Activated naive CD4-positive, alpha-beta T cell treated with anti-CD3 and anti-CD28 coated beads, Interleukin-2, amount 50 U/mL, for 16 hours (primary cell): ENCODE measurements around the gene CYP2S1.

ENCODE experiments used
- DNase-seq: peaks from one replicate; pipeline ENCODE4 v3.0.0-alpha.2; 2020

Gene CYP2S1

DNA sequence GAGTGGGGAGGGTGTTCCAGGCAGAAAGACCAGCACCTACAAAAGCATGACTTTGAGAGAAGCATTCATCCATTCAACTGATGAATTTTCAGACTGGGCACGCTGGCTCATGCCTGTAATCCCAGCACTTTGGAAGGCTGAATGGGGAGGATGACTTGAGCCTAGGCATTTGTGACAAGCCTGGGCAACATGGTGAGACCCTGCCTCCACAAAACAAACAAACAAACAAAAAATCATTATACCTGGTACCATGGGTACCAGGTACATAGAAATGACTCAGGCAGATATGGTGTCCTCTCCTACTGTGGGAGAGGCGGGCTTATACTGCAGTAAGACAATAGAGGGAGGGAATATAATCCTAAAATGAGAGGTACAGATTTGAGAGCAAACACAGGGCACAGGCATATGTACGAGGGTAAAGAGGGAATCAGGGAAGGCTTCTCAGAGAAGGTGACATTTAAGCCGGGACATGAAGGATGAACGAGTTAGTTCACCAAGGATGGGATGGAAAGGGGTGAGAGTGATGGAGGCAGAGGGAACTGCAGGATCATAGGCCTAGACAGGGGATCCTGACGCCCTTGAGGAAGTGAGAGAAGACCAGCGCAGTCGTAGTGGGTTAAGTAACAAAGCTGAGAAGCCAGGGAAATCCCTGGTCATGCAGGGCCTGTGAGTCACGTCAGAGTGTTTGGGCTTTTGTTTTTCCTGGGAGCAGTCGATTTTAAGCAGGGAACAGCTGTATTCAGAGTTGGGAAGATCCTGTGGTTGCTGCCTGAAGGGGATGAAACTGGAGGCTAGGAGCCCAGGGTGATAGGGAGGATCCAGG, 2.9 kb downstream of the CYP2S1 start:
- no peak for DNase-seq

DNA sequence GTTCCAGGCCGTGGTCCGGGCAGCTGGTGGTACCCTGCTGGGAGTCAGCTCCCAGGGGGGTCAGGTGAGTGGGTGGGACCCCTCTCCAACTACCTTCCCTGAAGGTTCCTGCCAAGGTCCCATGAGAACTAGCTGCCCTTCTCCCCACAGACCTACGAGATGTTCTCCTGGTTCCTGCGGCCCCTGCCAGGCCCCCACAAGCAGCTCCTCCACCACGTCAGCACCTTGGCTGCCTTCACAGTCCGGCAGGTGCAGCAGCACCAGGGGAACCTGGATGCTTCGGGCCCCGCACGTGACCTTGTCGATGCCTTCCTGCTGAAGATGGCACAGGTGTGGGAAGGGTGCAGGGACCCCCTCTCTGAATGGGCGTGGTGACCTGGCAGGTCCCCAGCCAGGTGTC, 5.5 kb downstream of the CYP2S1 start:
- no peak for DNase-seq

DNA sequence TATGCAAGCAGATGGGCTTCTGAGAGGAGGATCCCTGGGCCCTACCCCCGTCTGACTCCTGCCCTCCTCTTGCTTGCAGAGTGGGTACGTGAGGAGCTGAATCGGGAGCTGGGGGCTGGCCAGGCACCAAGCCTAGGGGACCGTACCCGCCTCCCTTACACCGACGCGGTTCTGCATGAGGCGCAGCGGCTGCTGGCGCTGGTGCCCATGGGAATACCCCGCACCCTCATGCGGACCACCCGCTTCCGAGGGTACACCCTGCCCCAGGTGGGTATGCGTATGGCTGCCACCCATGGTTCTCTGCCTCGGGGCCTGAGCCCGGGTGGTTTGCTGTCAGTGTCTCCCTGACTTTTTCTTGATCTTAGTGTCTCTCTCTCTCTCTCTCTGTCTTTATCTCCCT, 10.4 kb downstream of the CYP2S1 start:
- DNase-seq: no peak

DNA sequence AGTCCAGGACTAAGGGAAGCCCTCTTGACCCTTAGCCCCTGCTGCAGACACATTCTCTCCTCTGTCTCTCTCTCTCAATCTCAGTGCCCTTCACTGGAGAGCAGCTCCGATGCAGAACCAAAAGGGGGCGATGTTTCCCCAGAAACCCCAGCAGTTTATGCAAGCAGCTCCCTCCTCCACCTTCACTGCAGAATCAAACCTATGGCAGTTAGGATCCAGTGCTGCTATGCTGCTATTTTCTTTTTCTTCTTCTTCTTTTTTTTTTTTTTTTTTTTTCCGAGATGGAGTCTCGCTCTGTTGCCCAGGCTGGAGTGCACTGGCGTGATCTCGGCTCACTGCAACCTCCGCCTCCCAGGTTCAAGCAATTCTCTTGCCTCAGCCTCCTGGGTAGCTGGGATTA, 11.3 kb downstream of the CYP2S1 start:
- DNase-seq: peak; percentile 83

DNA sequence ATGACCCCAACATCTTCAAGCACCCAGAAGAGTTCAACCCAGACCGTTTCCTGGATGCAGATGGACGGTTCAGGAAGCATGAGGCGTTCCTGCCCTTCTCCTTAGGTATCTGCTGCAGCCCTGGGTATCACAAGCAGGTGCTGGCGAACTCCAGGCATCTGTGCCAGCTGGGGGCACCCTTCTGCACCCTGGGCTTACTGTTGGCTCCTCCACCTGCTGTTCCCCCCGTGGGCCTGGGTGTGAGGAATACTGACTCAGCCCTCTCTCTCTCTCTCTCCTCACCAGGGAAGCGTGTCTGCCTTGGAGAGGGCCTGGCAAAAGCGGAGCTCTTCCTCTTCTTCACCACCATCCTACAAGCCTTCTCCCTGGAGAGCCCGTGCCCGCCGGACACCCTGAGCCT, 13.0 kb downstream of the CYP2S1 start:
- no peak for DNase-seq

DNA sequence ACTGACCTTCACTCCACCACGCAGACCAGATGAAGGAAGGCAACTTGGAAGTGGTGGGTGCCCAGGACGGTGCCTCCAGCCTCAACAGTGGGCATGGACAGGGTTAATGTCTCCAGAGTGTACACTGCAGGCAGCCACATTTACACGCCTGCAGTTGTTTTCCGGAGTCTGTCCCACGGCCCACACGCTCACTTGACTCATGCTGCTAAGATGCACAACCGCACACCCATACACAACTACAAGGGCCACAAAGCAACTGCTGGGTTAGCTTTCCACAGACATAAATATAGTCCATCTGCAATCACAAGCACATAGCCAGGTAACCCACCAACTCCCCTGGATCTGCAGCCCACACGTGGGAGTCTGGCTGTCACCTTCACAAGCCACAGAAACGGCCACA, 13.4 kb downstream of the CYP2S1 start:
- no peak for DNase-seq

DNA sequence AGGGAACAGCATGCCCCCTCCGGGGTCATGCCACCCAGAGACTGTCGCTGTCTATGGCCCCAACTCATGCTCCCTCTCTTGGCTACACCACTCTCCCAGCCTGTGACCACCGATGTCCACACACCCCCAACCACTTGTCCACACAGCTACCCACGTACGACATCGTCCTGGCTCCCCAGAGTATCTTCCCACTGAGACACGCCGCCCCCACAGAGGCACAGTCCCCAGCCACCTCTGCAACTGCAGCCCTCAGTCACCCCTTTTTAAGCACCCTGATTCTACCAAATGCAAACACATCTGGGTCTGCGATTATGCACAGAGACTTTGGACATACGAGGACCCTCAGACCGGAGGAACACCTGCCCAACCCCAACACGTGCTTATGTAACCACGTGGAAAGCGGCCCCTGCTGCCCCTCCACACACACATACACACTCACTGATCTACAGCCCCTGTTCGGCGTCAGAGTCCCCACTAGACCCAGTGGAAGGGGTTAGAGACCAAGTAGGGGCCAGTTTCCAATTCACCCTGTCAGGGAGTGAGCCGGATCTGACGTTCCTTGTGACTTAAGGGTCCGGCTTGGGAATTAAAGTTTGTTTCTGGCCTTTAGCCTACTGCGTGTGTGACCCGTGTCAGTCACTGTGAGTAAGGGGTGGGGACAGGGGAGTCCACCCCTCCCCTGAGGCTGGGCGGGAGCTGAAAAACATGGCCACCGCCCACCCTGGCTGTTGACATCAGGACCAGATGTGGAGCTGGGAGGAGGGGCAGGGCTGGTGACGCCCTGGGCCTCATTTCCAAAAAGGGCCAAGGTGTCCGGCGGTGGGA, 14.1 kb downstream of the CYP2S1 start:
- DNase-seq: no peak

DNA sequence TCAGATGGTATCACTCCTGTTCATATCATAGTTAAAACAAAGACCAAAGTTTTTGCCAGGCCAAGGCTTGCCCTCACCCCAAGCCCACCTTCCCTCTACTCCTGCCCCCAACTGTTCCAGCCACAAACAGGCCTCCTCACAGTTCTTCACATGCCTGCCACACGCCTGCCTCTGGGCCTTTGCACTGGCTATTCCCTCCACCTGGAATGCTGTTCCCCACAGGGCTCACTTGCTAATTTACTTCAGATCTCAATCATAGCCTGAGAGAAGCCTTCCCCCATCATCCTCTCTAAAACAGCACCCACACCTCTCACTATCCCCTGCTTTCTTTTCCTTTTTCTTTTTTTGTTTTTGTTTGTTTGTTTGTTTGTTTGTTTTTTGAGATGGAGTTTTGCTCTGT, 21.1 kb downstream of the CYP2S1 start:
- DNase-seq: no peak

DNA sequence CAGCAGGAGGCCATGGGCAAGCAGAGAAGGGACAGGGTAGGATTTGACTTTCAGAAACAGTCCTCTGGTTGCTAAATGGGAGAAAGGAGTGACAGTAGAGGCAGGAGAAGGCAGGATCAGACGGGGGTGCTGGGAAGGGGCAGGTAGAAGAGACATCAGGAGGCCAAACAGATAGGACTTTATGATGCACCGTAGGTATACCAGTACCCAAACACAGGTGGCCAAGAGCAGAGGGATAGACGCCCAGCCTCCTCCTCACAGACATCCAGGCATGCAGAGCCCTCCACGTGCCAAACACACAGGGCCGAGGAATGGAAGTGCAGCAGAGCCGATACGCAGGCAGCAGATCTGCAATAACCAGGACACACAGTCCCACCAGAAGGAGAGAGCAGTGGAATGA, 24.7 kb downstream of the CYP2S1 start:
- DNase-seq: no peak

DNA sequence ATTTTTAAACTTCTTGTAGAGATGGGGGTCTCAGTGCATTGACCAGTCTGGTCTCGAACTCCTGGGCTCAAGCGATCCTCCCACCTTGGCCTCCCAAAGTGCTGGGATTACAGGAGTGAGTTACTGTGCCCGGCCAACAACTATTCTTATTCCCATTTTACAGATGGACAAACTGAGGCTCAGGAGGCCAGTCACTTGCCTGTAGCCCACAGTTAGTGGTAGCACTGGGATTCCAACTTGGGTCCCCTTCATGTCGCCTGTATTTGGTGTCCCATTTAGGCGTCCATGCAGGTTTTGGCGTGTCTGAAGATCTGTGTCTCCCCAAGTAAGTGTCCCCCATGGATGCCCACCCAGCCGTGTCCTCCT, 25.2 kb downstream of the CYP2S1 start:
- no peak for DNase-seq

DNA sequence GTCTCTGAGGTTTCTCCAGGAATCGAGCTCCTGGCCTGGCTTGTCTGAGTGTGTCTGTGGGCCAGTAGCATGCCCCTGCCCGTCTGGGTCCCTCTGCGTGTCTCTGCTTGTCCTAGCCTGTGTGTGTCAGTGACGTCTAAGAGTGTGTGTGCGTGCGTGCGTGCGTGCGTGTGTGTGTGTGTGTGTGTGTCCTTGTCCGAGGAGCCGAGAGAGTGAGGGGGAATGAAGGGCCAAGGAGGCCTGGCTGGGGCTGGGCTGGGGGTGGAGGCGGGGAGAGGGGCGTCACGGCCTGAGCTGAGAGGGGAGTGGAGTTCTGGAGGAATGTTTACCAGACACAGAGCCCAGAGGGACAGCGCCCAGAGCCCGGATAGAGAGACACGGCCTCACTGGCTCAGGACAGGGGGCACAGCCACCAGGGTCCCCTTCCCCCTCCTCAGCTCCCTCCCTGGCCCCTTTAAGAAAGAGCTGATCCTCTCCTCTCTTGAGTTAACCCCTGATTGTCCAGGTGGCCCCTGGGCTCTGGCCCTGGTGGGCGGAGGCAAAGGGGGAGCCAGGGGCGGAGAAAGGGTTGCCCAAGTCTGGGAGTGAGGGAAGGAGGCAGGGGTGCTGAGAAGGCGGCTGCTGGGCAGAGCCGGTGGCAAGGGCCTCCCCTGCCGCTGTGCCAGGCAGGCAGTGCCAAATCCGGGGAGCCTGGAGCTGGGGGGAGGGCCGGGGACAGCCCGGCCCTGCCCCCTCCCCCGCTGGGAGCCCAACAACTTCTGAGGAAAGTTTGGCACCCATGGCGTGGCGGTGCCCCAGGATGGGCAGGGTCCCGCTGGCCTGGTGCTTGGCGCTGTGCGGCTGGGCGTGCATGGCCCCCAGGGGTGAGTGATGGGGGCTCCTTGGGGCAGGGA, 25.8 kb downstream of the CYP2S1 start, which contains the start of gene AXL:
TSS of gene AXL (plus strand) at position 609 of the 893 bp plus-strand sequence. CDS start at position 779, 170 bp downstream.
- no peak for DNase-seq

DNA sequence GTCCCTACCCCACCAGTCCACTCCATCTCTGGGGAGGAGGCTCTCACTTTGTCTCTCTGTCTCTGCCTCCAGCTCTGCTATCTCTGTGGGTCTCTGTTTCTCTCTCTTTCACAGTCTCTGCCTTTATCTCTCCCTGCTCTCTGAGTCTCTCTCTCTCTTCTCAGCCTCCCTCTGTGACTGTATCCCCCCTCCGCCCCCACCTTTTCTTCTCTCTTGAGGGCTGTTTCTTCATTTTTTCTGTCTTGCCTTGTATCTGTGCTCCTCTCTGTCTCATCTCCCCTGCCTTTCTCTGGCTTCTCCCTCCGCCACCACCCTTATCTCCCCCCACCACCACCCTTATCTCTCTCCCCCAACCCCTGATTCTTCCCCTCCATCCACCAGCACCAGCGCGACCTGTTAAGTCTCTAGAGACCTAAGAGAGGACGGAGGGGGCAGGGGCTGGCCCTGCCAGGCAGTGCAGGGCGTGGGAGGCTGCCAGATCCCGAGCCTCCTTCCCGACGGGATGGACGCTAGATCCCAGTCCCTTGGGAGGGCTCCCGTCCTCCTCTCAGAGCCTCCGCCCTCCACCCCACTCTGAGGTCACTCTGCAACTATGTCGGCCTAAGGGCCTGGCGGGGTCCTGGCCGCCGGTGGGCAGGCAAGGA, 27.0 kb downstream of the CYP2S1 start:
- DNase-seq: no peak

DNA sequence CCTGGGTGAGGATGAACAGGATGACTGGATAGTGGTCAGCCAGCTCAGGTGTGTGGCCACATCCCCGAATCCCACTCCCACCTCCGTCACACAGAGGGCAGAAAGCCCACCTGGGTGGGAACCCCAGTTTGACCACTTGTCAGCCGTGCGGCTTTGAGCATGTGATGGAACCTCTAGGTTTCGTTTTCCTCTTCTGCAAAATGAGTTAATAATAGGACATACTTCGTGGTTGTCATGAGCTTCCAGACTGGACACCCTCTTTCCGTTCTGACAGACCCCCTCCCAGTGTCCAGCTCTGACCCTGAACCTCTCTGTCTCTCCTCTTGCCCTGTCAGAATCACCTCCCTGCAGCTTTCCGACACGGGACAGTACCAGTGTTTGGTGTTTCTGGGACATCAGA, 27.8 kb downstream of the CYP2S1 start:
- no peak for DNase-seq

DNA sequence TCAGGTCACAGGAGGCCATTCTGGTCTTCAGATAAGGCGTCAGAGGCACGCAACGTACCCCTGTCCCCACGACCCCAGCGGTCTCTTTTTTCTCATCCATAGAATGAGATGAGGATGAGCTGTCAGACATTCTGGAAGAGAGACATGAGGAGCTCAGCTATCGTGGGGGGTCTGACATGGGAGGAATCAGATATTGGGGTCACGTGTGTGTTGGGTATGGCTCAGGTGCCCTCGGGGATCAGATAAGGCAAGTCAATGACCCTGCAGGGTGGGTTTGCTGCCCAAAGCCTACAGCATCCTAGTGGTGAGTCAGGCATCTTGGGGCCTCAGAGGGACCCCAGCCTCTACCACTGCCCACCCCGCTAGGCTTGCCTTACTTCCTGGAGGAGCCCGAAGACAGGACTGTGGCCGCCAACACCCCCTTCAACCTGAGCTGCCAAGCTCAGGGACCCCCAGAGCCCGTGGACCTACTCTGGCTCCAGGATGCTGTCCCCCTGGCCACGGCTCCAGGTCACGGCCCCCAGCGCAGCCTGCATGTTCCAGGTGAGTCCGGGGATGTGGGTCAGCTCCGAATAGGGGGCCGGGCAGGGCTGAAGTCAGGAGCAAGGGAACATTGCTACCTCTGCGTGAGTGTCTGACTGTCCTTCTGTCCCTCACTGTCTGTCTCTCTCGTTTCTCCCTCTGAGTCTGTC, 28.6 kb downstream of the CYP2S1 start:
- DNase-seq: no peak

DNA sequence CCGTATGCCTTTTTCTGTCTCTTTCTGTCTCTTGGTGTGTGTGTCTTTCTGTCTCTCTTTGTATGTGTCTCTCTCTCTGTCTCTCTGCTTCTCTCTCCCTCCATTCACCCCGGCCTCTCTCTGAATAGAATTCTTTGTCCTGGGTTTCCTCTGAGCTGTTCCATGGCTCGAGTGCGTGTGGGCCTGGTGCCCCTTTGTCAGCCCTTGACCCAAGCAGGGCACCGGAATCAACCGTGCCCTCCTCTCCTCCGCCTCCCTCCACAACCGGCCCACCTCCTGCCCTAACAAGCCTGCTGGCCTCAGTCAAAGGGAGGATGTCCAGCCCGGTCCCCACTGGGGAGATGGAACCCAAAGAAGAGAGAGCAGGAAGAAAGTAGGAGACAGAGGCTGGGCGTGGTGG, 29.2 kb downstream of the CYP2S1 start:
- no peak for DNase-seq

DNA sequence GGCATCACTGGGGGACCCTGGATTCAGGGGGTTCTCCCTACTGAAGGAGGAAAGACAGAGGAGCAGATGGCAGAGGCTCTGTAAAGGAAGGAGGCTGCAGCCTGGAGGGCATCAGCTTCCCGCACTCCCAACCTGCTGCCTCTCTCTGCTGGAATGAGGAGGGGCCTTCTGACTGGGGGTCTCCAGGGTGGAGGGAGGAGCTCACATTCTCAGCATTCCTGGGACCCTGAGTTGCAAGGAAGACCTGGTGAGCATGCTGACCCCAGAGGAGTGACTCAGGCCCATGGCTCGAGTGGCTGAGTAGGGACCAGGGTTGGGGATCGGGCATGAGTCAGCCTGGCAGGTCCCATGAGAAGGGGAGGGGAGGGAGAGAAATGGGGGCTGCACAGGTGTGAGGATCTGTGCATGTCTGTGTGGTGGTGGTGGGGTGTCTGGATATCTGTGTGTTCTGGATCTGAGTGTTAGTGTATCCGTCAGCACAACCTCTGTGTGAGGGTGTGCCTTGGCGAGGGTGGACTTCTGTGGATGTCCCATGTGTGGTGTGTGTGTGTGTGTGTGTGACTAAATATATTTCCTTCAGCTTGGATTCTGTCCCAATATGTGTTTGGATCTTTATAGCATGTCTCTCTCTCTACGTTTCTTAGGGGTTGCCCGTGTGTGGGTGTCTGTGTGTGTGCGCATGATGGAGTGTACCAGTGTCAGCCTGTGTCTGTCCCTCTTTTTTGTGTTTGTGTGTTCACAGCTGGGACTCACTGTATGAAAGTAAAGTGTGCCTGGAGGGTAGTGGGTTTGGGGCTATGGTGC, 30.6 kb downstream of the CYP2S1 start:
- no peak for DNase-seq

DNA sequence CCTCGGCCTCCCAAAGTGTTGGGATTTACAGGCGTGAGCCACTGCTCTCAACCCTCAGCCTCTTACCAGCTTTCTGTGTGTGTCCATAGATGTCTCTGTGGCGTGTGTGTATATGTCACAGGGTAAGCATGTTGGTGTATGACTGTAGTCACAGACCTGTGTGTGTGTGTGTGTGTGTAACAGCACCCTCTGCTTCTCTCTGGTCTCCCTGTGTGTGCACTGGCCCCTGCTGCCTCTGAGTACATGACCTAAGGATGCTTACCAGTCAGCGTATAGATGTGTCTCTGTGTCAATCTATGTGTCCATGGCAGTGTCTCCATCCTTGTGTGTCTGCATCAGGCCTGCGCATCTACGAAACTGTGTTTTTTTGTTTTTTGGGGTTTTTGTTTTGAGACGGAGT, 31.6 kb downstream of the CYP2S1 start:
- DNase-seq: no peak

DNA sequence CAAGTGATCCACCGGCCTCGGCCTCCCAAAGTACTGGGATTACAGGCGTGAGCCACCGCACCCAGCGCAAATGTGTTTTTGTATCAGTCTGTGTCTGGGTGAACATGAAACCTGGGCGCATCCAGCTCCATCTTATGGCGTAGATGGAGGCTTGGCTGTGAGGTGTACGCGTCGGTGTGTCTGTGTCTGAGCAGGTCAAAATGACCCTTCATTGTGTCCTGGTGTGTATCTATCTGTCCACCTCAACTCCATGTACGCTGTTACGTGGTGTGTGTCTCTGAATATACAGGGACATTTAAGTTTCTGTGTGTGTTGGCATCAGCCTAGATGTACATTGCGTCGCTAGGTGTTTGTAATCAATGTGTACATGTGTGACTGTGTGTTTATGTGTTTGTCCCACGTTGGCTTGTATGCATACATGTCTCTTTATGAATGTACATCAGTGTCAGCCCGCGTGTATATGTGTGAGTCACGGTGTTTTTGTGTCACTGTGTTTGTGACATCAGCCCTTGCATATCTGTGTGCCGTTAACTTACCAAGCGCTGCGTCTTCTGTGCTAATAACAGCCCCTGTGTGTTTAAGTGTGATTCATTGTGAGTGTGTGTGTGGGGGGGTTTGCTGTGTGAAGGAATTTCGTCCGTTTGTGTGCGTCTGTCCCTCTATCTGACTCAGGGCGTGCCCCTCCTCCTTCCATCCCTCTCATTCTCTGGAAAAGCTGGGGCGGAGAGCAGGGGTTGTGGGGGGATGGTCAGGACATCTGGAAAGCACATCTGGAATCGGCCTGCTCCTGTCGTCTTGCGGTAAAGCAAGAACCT, 32.4 kb downstream of the CYP2S1 start:
- DNase-seq: peak; percentile 56

DNA sequence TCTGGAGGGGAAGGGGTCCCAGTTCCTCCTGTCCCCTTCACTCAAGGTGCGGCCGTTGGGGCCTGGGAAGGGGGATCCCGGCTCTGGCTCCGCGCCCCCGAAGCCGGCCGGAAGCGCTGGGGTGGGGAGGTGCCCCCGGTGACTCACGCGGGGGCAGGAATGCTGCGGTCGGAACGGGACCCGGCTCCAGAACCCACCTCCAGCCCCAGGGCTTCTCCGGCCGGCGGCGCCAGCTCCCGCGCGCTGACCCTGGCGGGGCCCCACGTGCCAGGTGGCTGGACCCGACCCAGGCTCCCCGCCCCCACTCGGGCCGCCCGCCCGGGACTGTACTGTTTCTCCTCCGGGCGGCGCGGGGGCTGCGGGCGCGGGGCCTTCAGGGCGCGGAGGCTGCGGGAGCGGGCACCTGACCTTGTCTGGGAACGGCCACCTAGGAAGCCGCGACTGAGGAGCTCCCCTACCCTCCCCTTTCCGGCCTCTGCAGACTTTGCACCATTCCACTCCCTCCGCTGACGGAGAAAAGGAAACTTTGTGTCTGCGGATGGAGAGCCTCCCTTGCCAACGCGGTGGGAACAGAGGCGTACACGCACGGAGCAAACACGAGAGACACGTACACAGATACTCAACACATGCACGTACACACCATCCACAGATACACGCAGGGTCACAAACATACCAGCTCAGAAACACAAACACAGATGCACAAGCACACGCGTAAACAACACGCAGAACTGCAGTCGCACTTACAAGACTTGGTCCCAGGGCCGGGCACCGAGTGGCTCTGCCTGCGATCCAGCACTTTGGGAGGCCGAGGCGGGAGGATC, 33.2 kb downstream of the CYP2S1 start:
- DNase-seq: peak; percentile 29
